ENCODE results near the gene PTP4A2. TPM values are rescaled to one million over a fixed set of nuclear protein-coding genes. Genes with fewer than 3 reads are reported as not detected.
A peak's percentile ranks its signal among the peaks of the same experiment; 100 is the strongest.

Gene PTP4A2
- total RNA-seq, 4 donors from 2014 or later = 127 to 184 (median 159) TPM

GRCh38 chr1:31981972-31982371, 43.8 kb upstream of the PTP4A2 start:
- whole genome bisulfite sequencing, 2 donors = 48 to 53% methylated on average over 3 of the region's 3 CpGs
- no peak for DNase-seq (ENCODE audit: low spot score in 2 of 2)

GRCh38 chr1:31981456-31981839, 43.3 kb upstream of the PTP4A2 start:
- no peaks in the 10 kb centered on the region for H3K9me3 ChIP-seq
- no peak overlapping the region for H3K27ac ChIP-seq
- no peak overlapping the region for H3K4me3 ChIP-seq
- H3K36me3 ChIP-seq = no peaks in the 10 kb centered on the region
- DNase-seq (ENCODE audit: low spot score in 2 of 2) = no peak
- peaks cover 0 to 21% (median 8%) of the 10 kb centered on the region in 4 donors for H3K4me1 ChIP-seq
- TF ChIP-seq CTCF (IDR thresholded peaks at IDR 0.05) = no peak
- no peak for TF ChIP-seq EP300 (IDR thresholded peaks at IDR 0.05)
- no peak for TF ChIP-seq POLR2A (IDR thresholded peaks at IDR 0.05)
- WGBS, 2 donors = 76 to 95% methylated on average over 2 of the region's 2 CpGs
- H3K27me3 ChIP-seq = no peaks in the 10 kb centered on the region

More at GRCh38 chr1:31981972-31982371, 43.8 kb upstream of the PTP4A2 start:
- Histone ChIP-seq H3K27me3 (no peaks in the 10 kb centered on the region), H3K36me3 (no peaks in the 10 kb centered on the region), H3K27ac (no peak overlapping the region), H3K4me1 (peaks cover 0 to 20% (median 7%) of the 10 kb centered on the region in 4 donors), H3K9me3 (no peaks in the 10 kb centered on the region), H3K4me3 (no peak overlapping the region)
- TF ChIP-seq CTCF (IDR thresholded peaks at IDR 0.05) = no peak
- TF ChIP-seq EP300 (IDR thresholded peaks at IDR 0.05) = no peak
- no peak for TF ChIP-seq POLR2A (IDR thresholded peaks at IDR 0.05)

- Histone ChIP-seq H3K9me3 (no peaks in the 10 kb centered on the region), H3K27ac (no peak overlapping the region), H3K27me3 (no peaks in the 10 kb centered on the region), H3K36me3 (no peaks in the 10 kb centered on the region), H3K4me1 (peaks cover 0 to 21% (median 8%) of the 10 kb centered on the region in 4 donors), H3K4me3 (no peak overlapping the region)
- no peak for TF ChIP-seq EP300 (IDR thresholded peaks at IDR 0.05)
- TF ChIP-seq POLR2A (IDR thresholded peaks at IDR 0.05) = no peak
- no peak for TF ChIP-seq CTCF (IDR thresholded peaks at IDR 0.05)
- DNase-seq (ENCODE audit: low spot score in 2 of 2) = no peak
- whole genome bisulfite sequencing, 2 donors = 71 to 79% methylated on average over 10 of the region's 10 CpGs
Observed at GRCh38 chr1:31980835-31981455, 42.8 kb upstream of the PTP4A2 start.

GRCh38 chr1:31978843-31979400, 40.8 kb upstream of the PTP4A2 start:
- no peaks in the 10 kb centered on the region for H3K36me3 ChIP-seq
- no peaks in the 10 kb centered on the region for H3K9me3 ChIP-seq
- no peak overlapping the region for H3K4me3 ChIP-seq
- no peak for DNase-seq (ENCODE audit: low spot score in 2 of 2)
- 76 to 85% methylated on average over 4 of the region's 4 CpGs for WGBS, 2 donors
- H3K4me1 ChIP-seq = peaks cover 0 to 13% (median 8%) of the 10 kb centered on the region in 4 donors
- no peak overlapping the region for H3K27ac ChIP-seq
- H3K27me3 ChIP-seq = no peaks in the 10 kb centered on the region
- TF ChIP-seq EP300 (IDR thresholded peaks at IDR 0.05) (no peak), POLR2A (IDR thresholded peaks at IDR 0.05) (no peak)

GRCh38 chr1:31977385-31978131, 39.4 kb upstream of the PTP4A2 start:
- no peak overlapping the region for H3K4me3 ChIP-seq
- H3K27ac ChIP-seq = peak overlapping the region in 2 of 4 donors; percentile 51 to 73
- TF ChIP-seq EP300 (IDR thresholded peaks at IDR 0.05) = peak in 1 of 2 donors; percentile 65
- TF ChIP-seq POLR2A (IDR thresholded peaks at IDR 0.05) = no peak
- TF ChIP-seq CTCF (IDR thresholded peaks at IDR 0.05) = peak; percentile 14 to 44 (median 31)
- H3K27me3 ChIP-seq = no peaks in the 10 kb centered on the region
- no peaks in the 10 kb centered on the region for H3K9me3 ChIP-seq
- H3K4me1 ChIP-seq = peaks cover 0 to 13% (median 8%) of the 10 kb centered on the region in 4 donors
- WGBS, 2 donors = 42 to 46% methylated on average over 6 of the region's 6 CpGs
- H3K36me3 ChIP-seq = no peaks in the 10 kb centered on the region
- DNase-seq (ENCODE audit: low spot score in 2 of 2) = no peak

All from tibial nerve (tissue), 4 donors.